GM12873 (cell line): ENCODE results near the gene CAMK1D.

Experiments
- TF ChIP-seq, protein P1 (sequence below): IDR thresholded peaks from 2 replicates; pipeline ENCODE4 v1.5.1; 2012; ENCODE audit warnings: low read depth, mild to moderate bottlenecking, moderate library complexity, low read length, control low read depth; ENCODE audit not compliant: insufficient read depth; ENCODE audit errors: missing control alignments

The CAMK1D gene

GRCh38 chr10:12355384-12355783 is 6.0 kb downstream of the CAMK1D start:
- TF ChIP-seq, protein P1, sequence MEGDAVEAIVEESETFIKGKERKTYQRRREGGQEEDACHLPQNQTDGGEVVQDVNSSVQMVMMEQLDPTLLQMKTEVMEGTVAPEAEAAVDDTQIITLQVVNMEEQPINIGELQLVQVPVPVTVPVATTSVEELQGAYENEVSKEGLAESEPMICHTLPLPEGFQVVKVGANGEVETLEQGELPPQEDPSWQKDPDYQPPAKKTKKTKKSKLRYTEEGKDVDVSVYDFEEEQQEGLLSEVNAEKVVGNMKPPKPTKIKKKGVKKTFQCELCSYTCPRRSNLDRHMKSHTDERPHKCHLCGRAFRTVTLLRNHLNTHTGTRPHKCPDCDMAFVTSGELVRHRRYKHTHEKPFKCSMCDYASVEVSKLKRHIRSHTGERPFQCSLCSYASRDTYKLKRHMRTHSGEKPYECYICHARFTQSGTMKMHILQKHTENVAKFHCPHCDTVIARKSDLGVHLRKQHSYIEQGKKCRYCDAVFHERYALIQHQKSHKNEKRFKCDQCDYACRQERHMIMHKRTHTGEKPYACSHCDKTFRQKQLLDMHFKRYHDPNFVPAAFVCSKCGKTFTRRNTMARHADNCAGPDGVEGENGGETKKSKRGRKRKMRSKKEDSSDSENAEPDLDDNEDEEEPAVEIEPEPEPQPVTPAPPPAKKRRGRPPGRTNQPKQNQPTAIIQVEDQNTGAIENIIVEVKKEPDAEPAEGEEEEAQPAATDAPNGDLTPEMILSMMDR: no peak

- TF ChIP-seq, protein P1: no peak
Measured at GRCh38 chr10:12357525-12358151, 8.3 kb downstream of the CAMK1D start.

GRCh38 chr10:12358863-12359564 is 9.7 kb downstream of the CAMK1D start:
- TF ChIP-seq, protein P1: no peak

- TF ChIP-seq, protein P1: no peak
Measured at GRCh38 chr10:12360461-12360860, 11.1 kb downstream of the CAMK1D start.

- TF ChIP-seq, protein P1: no peak
Measured at GRCh38 chr10:12364559-12364958, 15.2 kb downstream of the CAMK1D start.

- TF ChIP-seq, protein P1: no peak
Measured at GRCh38 chr10:12367272-12367671, 17.9 kb downstream of the CAMK1D start.

GRCh38 chr10:12369982-12370381 is 20.6 kb downstream of the CAMK1D start:
- TF ChIP-seq, protein P1: no peak
